ENCODE results near the gene B4GALNT4.

- no peak for TF ChIP-seq CTCF (conservative IDR thresholded peaks at IDR 0.05 in 1 of 2, IDR thresholded peaks at IDR 0.05 in 1 of 2; ENCODE audit: low read depth in 1 of 2, low read length in 2 of 2)
- no peak for TF ChIP-seq EZH2 (IDR thresholded peaks at IDR 0.05; ENCODE audit: low read length, missing control alignments)
These were observed 11.7 kb upstream of the B4GALNT4 start for GRCh38 chr11:357582-357981.
